H1 (cell line): ENCODE data around the gene ZBTB37. TPM values are rescaled to one million over a fixed set of nuclear protein-coding genes. Genes with fewer than 3 reads are reported as not detected.

ENCODE experiments used
- ATF2 ChIP-seq: IDR thresholded peaks from 2 replicates; pipeline ENCODE4 v1.6.1; 2012; ENCODE audit warnings: low read length, inconsistent platforms
- EP300 ChIP-seq, 2 experiments: IDR thresholded peaks; 1 replicate in 1 of 2; 2 replicates in 1 of 2; pipeline ENCODE4 v1.6.1; 2011 to 2012; ENCODE audit warnings: low read depth in 2 of 2, low read length in 2 of 2, mild to moderate bottlenecking in 2 of 2, borderline replicate concordance in 1 of 2, inconsistent platforms in 1 of 2, moderate library complexity in 1 of 2
- GTF2F1 ChIP-seq: IDR thresholded peaks from 2 replicates; pipeline ENCODE4 v1.6.1; 2012; ENCODE audit warnings: low read depth, low read length, improper control_type of control experiment, borderline replicate concordance
- JUN ChIP-seq: IDR thresholded peaks from 2 replicates; pipeline ENCODE4 v1.6.1; 2011; ENCODE audit warnings: low read depth, mild to moderate bottlenecking, improper control_type of control experiment, low read length
- JUND ChIP-seq: IDR thresholded peaks from 2 replicates; pipeline ENCODE4 v1.6.1; 2011; ENCODE audit warnings: mild to moderate bottlenecking, improper control_type of control experiment, low read length
- NANOG ChIP-seq: IDR thresholded peaks from 2 replicates; pipeline ENCODE4 v1.6.1; 2011; ENCODE audit warnings: low read length, low read depth, mild to moderate bottlenecking, inconsistent platforms; ENCODE audit not compliant: insufficient read depth, poor library complexity, severe bottlenecking
- PHF8 ChIP-seq: fragments of 200-600 bp; sonication (generic); conservative IDR thresholded peaks from 2 replicates; pipeline ENCODE4 v1.7.1; 2012; ENCODE audit warnings: low read depth, mild to moderate bottlenecking, inconsistent platforms, low read length, moderate library complexity
- POLR2AphosphoS5 ChIP-seq: IDR thresholded peaks from 2 replicates; pipeline ENCODE4 v1.6.1; 2011; ENCODE audit warnings: low read depth, low read length
- SIN3A ChIP-seq, 2 experiments: IDR thresholded peaks in 1 of 2; conservative IDR thresholded peaks in 1 of 2; 2 replicates each; pipeline ENCODE4 v1.6.1; 2011 to 2012; ENCODE audit warnings: low read length in 2 of 2, improper control_type of control experiment in 1 of 2, low read depth in 1 of 2, mild to moderate bottlenecking in 1 of 2
- SIRT6 ChIP-seq: IDR thresholded peaks from one replicate; pipeline ENCODE4 v1.7.1; 2012; ENCODE audit warnings: low read length, inconsistent platforms
- SP2 ChIP-seq: IDR thresholded peaks from 2 replicates; pipeline ENCODE4 v1.6.1; 2012; ENCODE audit warnings: mild to moderate bottlenecking, low read length, inconsistent platforms
- SRF ChIP-seq: IDR thresholded peaks from 2 replicates; pipeline ENCODE4 v1.6.1; 2011; ENCODE audit warnings: mild to moderate bottlenecking, low read depth, low read length, moderate library complexity
- TAF1 ChIP-seq: IDR thresholded peaks from 2 replicates; pipeline ENCODE4 v1.6.1; 2011; ENCODE audit warnings: mild to moderate bottlenecking, low read depth, low read length
- USF2 ChIP-seq: IDR thresholded peaks from 2 replicates; pipeline ENCODE4 v1.6.1; 2011; ENCODE audit warnings: low read length, improper control_type of control experiment
- YY1 ChIP-seq: IDR thresholded peaks from 2 replicates; pipeline ENCODE4 v1.6.1; 2011; ENCODE audit warnings: low read depth, mild to moderate bottlenecking, low read length
- ZNF274 ChIP-seq: IDR thresholded peaks from 2 replicates; pipeline ENCODE4 v1.7.0; 2012; ENCODE audit warnings: low read length, borderline replicate concordance; ENCODE audit errors: extremely low read depth
- polyA plus RNA-seq, 7 experiments: library from polyadenylated mRNA; depleted of rRNA in 3 of 7; stranded (reverse) in 5 of 7; unstranded in 2 of 7; fragments of >200 nt in 5 of 7; fragments of 200-250 nt in 2 of 7; gene quantifications; 1 replicate in 5 of 7; 2 replicates in 1 of 7; 4 replicates in 1 of 7; pipeline versions ENCODE4 v1.2.1 to v1.2.3, GENCODE V29; 2011 to 2013; ENCODE audit warnings: missing spikeins in 2 of 7, mixed read lengths in 2 of 7
- total RNA-seq: library from RNA; stranded (reverse); fragmentation: NEBNext Ultra II Directional; extraction: Animal tissue kit (Norgen Biotek cat#: 25700); gene quantifications from 2 replicates; pipeline ENCODE4 v1.2.1, GENCODE V29; 2021

Gene ZBTB37
- total and polyA plus RNA-seq, 2 of the 8 experiments (the other 6 are each of a cell fraction or from before 2014, with no cell fraction given) = 1.7 to 12.5 TPM

- TF ChIP-seq YY1 = peak; percentile 45; the same call in 1 of the 2 replicates
- TF ChIP-seq GTF2F1 = peak; percentile 96
- TF ChIP-seq NANOG = no peak
- TF ChIP-seq POLR2AphosphoS5 = peak; percentile 98
- no peak for TF ChIP-seq SP2
- TF ChIP-seq TAF1 = peak; percentile 99
- TF ChIP-seq ZNF274 = no peak
- peak; percentile 88 for TF ChIP-seq USF2
- peak; percentile 93 for TF ChIP-seq PHF8
- no peak for TF ChIP-seq SRF
- peak; percentile 92 for TF ChIP-seq ATF2
- peak; percentile 80 for TF ChIP-seq JUN
- no peak for TF ChIP-seq SIRT6
- peak; percentile 75 to 85; a peak in 2 of 4 replicates for TF ChIP-seq SIN3A (conservative IDR thresholded peaks at IDR 0.05 in 1 of 2, IDR thresholded peaks at IDR 0.05 in 1 of 2; ENCODE audit: low read depth in 1 of 2, low read length in 2 of 2)
- TF ChIP-seq EP300 (IDR thresholded peaks at IDR 0.05; ENCODE audit: borderline replicate concordance in 1 of 2, low read depth in 2 of 2, low read length in 2 of 2) = no peak
- peak; percentile 96 for TF ChIP-seq JUND
Observed at GRCh38 chr1:173867753-173868265, 371 bp upstream of the ZBTB37 start, which contains the start of gene GAS5 (continued).
